SK-N-SH (cell line): Measurements from ENCODE around the gene LRRC26. TPM values are rescaled to one million over a fixed set of nuclear protein-coding genes. Genes with fewer than 3 reads are reported as not detected.
A peak's percentile ranks its signal among the peaks of the same experiment; 100 is the strongest.

Source experiments
- CTCF ChIA-PET: fragments of 300-600, 350-600 bp; formaldehyde crosslinking; extraction: SDS; loops from one replicate; lab custom pipeline; 2021; lab: Yijun Ruan, JAX
- POLR2A ChIA-PET: fragments of 350-600 bp; sonication (Branson Sonifier 250); formaldehyde crosslinking; extraction: SDS; loops from one replicate; lab custom pipeline; 2020; ENCODE audit warnings: antibody characterized with exemption, inconsistent platforms; lab: Yijun Ruan, JAX
- DNase-seq: peaks from one replicate; pipeline ENCODE4 v3.0.0; 2012
- H2AFZ ChIP-seq: fragments of 200-600 bp; sonication (generic); 2 replicates; pipeline ENCODE4 v1.8.1; 2016; ENCODE audit warnings: antibody characterized with exemption, mild to moderate bottlenecking, low read depth
- H3F3A ChIP-seq: fragments of 200-600 bp; sonication (generic); replicated peaks from 2 replicates; pipeline ENCODE3; 2016; ENCODE audit warnings: antibody characterized with exemption, mild to moderate bottlenecking; ENCODE audit not compliant: insufficient read depth
- H3K27ac ChIP-seq, 2 experiments: fragments of 200-500 bp in 1 of 2; fragments of 200-600 bp in 1 of 2; sonication (Bioruptor generic) in 1 of 2; sonication (generic), shearing (Covaris generic) in 1 of 2; 2 replicates each; pipeline versions ENCODE4 v1.5.1 to v1.6.1; 2014 to 2016; ENCODE audit warnings: low read depth in 2 of 2, inconsistent platforms in 1 of 2, low read length in 1 of 2, mild to moderate bottlenecking in 1 of 2, mixed read lengths in 1 of 2
- H3K27me3 ChIP-seq: fragments of 200-600 bp; sonication (generic), shearing (Covaris generic); 2 replicates; pipeline ENCODE4 v1.6.1; 2016; ENCODE audit warnings: mixed run types; ENCODE audit not compliant: insufficient read depth
- H3K36me3 ChIP-seq, 2 experiments: fragments of 200-500 bp in 1 of 2; fragments of 200-600 bp in 1 of 2; sonication (Bioruptor generic) in 1 of 2; sonication (generic) in 1 of 2; replicated peaks in 1 of 2; 2 replicates each; pipeline versions ENCODE3 to v1.5.1; 2014 to 2016; ENCODE audit warnings: low read length in 1 of 2, mild to moderate bottlenecking in 1 of 2; ENCODE audit not compliant: insufficient read depth in 2 of 2, control insufficient read depth in 1 of 2
- H3K4me1 ChIP-seq, 2 experiments: fragments of 200-500 bp in 1 of 2; fragments of 200-600 bp in 1 of 2; sonication (Bioruptor generic) in 1 of 2; sonication (generic), shearing (Covaris generic) in 1 of 2; 2 replicates each; pipeline versions ENCODE4 v1.5.1 to v1.6.1; 2014 to 2016; ENCODE audit warnings: low read depth in 1 of 2, low read length in 1 of 2, mixed run types in 1 of 2; ENCODE audit not compliant: insufficient read depth in 2 of 2, control insufficient read depth in 1 of 2
- H3K4me2 ChIP-seq: fragments of 200-600 bp; sonication (generic), shearing (Covaris generic); 2 replicates; pipeline ENCODE4 v1.6.1; 2017; ENCODE audit warnings: mixed run types
- H3K4me3 ChIP-seq, 2 experiments: fragments of 200-500 bp in 1 of 2; fragments of 200-600 bp in 1 of 2; sonication (Bioruptor generic) in 1 of 2; sonication (generic), shearing (Covaris generic) in 1 of 2; 2 replicates each; pipeline versions ENCODE4 v1.5.1 to v1.8.1; 2014 to 2016; ENCODE audit warnings: low read depth in 2 of 2, inconsistent platforms in 1 of 2, low read length in 1 of 2, mild to moderate bottlenecking in 1 of 2, mixed read lengths in 1 of 2, moderate library complexity in 1 of 2
- H3K79me2 ChIP-seq: fragments of 200-600 bp; sonication (generic); 2 replicates; pipeline ENCODE4 v1.8.1; 2017; ENCODE audit warnings: mild to moderate bottlenecking; ENCODE audit not compliant: insufficient read depth
- H3K9ac ChIP-seq: fragments of 200-600 bp; sonication (generic); 2 replicates; pipeline ENCODE4 v1.6.1; 2017; ENCODE audit warnings: mixed run types
- H3K9me2 ChIP-seq: fragments of 200-600 bp; sonication (generic); 2 replicates; pipeline ENCODE4 v1.6.1; 2017; ENCODE audit warnings: mixed run types
- H3K9me3 ChIP-seq: fragments of 200-600 bp; sonication (generic); 2 replicates; pipeline ENCODE4 v1.6.1; 2017; ENCODE audit warnings: mixed run types, mild to moderate bottlenecking, moderate library complexity
- H4K20me1 ChIP-seq: fragments of 200-600 bp; sonication (generic); 2 replicates; pipeline ENCODE4 v1.6.1; 2017; ENCODE audit warnings: mild to moderate bottlenecking, mixed run types; ENCODE audit not compliant: insufficient read depth
- CHD2 ChIP-seq: fragments of 150-350 bp; IDR thresholded peaks from 2 replicates; pipeline ENCODE4 v1.6.1; 2018; ENCODE audit warnings: low read length; ENCODE audit not compliant: partially characterized antibody
- ELF1 ChIP-seq: IDR thresholded peaks from 2 replicates; pipeline ENCODE4 v1.4.0; 2012
- FOXJ3 ChIP-seq: sonication (generic); formaldehyde crosslinking; IDR thresholded peaks from 2 replicates; pipeline ENCODE4 v1.5.1; 2020; ENCODE audit warnings: mild to moderate bottlenecking, missing genetic modification reagents
- GABPA ChIP-seq: IDR thresholded peaks from 2 replicates; pipeline ENCODE4 v1.4.0; 2012; ENCODE audit warnings: low read depth, mild to moderate bottlenecking
- GATA2 ChIP-seq: sonication (generic); formaldehyde crosslinking; IDR thresholded peaks from 2 replicates; pipeline ENCODE4 v1.5.0; 2020; ENCODE audit warnings: mild to moderate bottlenecking, missing genetic modification reagents
- MEF2A ChIP-seq: IDR thresholded peaks from 2 replicates; pipeline ENCODE4 v1.4.0; 2012; ENCODE audit warnings: low read depth, borderline replicate concordance
- NRF1 ChIP-seq: IDR thresholded peaks from 2 replicates; pipeline ENCODE4 v1.6.1; 2012; ENCODE audit warnings: low read depth, mild to moderate bottlenecking, low read length
- WGBS: methylation state at CpG from one replicate; pipeline ENCODE4 v1.1.6; 2017; ENCODE audit warnings: low lambda C conversion rate; 5-methylcytosine and 5-hydroxymethylcytosine counted together
- polyA plus RNA-seq, 3 experiments: library from polyadenylated mRNA; depleted of rRNA; stranded (reverse); fragments of >200 nt; gene quantifications; 2 replicates each; pipeline ENCODE4 v1.2.3, GENCODE V29; 2012
- TF ChIP-seq, protein P1 (sequence below): IDR thresholded peaks from 2 replicates; pipeline ENCODE4 v1.6.1; 2012; ENCODE audit warnings: mild to moderate bottlenecking, low read depth, low read length, moderate library complexity
- TF ChIP-seq, protein P2 (sequence below): IDR thresholded peaks from 2 replicates; pipeline ENCODE4 v1.4.0; 2012; ENCODE audit warnings: low read depth, borderline replicate concordance
- TF ChIP-seq, protein P3 (sequence below): IDR thresholded peaks from 2 replicates; pipeline ENCODE4 v1.4.0; 2012; ENCODE audit warnings: low read depth, borderline replicate concordance

The LRRC26 gene
- polyA plus RNA-seq, 1 of the 3 experiments (the other 2 are of a cell fraction), result not detected

DNA sequence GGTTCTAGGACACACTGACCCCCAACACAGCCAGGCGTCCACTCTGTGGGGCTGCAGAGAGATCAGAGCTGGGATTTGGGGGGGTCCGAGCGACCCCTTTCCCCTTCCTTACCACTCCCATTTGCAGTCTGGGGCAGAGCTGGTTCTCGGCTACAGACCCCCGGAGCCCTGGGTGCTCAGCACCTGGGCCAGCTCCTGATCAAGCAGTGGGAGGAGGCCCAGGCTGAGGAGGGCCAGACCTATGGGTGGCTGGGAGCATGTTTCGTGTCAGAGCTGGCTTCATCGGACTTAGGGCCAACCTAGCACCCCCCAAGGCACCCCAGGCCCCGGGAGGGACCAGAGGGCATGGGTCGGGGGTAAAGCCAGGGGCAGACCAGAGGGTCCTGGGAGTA is 23.3 kb downstream of the LRRC26 start:
- no peaks in the 10 kb centered on the region for H3K79me2 ChIP-seq
- H3K36me3 ChIP-seq, result no peaks in the 10 kb centered on the region
- H2AFZ ChIP-seq, result no peak overlapping the region
- no peaks in the 10 kb centered on the region for H3K9me2 ChIP-seq
- H3K9ac ChIP-seq, result no peak overlapping the region
- ChIA-PET CTCF (interaction anchor here (1.9 kb wide), 1 partner anchor 10 kb away, joined by 5 read pairs; no protein-coding TSS in a partner anchor), POLR2A (no interaction called here)
- H3K4me3 ChIP-seq, result no peak overlapping the region
- H4K20me1 ChIP-seq, result no peaks in the 10 kb centered on the region
- no peak overlapping the region for H3K27ac ChIP-seq
- H3F3A ChIP-seq, result no peaks in the 10 kb centered on the region
- H3K4me2 ChIP-seq, result no peak overlapping the region
- DNase-seq, result no peak
- no peak for TF ChIP-seq MEF2A
- TF ChIP-seq GATA2 (CRISPR knock-in tag), result no peak
- no peak for TF ChIP-seq ELF1
- TF ChIP-seq, protein P1, sequence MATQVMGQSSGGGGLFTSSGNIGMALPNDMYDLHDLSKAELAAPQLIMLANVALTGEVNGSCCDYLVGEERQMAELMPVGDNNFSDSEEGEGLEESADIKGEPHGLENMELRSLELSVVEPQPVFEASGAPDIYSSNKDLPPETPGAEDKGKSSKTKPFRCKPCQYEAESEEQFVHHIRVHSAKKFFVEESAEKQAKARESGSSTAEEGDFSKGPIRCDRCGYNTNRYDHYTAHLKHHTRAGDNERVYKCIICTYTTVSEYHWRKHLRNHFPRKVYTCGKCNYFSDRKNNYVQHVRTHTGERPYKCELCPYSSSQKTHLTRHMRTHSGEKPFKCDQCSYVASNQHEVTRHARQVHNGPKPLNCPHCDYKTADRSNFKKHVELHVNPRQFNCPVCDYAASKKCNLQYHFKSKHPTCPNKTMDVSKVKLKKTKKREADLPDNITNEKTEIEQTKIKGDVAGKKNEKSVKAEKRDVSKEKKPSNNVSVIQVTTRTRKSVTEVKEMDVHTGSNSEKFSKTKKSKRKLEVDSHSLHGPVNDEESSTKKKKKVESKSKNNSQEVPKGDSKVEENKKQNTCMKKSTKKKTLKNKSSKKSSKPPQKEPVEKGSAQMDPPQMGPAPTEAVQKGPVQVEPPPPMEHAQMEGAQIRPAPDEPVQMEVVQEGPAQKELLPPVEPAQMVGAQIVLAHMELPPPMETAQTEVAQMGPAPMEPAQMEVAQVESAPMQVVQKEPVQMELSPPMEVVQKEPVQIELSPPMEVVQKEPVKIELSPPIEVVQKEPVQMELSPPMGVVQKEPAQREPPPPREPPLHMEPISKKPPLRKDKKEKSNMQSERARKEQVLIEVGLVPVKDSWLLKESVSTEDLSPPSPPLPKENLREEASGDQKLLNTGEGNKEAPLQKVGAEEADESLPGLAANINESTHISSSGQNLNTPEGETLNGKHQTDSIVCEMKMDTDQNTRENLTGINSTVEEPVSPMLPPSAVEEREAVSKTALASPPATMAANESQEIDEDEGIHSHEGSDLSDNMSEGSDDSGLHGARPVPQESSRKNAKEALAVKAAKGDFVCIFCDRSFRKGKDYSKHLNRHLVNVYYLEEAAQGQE, result peak; percentile 84
- TF ChIP-seq, protein P2, sequence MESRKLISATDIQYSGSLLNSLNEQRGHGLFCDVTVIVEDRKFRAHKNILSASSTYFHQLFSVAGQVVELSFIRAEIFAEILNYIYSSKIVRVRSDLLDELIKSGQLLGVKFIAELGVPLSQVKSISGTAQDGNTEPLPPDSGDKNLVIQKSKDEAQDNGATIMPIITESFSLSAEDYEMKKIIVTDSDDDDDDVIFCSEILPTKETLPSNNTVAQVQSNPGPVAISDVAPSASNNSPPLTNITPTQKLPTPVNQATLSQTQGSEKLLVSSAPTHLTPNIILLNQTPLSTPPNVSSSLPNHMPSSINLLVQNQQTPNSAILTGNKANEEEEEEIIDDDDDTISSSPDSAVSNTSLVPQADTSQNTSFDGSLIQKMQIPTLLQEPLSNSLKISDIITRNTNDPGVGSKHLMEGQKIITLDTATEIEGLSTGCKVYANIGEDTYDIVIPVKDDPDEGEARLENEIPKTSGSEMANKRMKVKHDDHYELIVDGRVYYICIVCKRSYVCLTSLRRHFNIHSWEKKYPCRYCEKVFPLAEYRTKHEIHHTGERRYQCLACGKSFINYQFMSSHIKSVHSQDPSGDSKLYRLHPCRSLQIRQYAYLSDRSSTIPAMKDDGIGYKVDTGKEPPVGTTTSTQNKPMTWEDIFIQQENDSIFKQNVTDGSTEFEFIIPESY, result no peak
- no peaks in the 10 kb centered on the region for H3K9me3 ChIP-seq
- no peaks in the 10 kb centered on the region for H3K4me1 ChIP-seq
- WGBS, result 69% methylated on average over 9 of the region's 9 CpGs
- H3K27me3 ChIP-seq, result no peaks in the 10 kb centered on the region

DNA sequence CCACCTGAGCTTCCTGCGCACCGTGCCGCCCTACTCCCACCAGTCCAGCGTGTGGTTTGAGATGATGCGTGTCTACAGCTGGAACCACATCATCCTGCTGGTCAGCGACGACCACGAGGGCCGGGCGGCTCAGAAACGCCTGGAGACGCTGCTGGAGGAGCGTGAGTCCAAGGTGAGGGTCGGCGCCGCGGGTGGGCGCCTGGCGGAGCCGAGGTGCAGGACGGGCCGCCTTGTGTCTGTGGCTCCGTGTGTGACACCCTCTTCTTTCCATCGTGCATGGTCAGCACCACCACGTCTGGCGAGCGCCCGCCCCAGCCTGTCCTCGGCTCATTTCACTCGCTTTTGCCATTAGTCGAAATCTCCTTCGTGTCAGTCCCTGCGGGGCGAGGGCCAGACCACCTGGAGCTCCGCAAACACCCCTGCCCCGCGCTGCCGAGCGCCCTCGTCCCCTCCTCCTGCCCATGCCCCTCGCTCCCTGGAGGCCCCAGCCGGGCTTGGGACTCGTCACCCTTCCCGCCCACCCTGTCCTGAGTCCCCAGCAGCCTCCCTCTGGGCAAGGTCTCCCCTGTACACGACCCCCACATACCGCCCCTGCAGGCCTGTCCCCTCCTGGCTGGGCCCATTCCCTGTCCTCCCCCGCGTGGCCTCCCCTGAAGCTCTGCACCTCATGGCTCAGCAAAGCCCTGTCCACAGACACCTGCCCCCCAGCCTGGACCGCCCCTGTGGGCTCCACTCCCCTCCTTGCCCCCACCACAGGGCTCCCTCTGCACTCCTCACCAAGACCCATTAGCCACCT is 23.9 kb downstream of the LRRC26 start:
- Histone ChIP-seq H3K4me2 (no peak overlapping the region), H3K79me2 (no peaks in the 10 kb centered on the region), H3K4me3 (no peak overlapping the region), H3K4me1 (no peaks in the 10 kb centered on the region), H4K20me1 (no peaks in the 10 kb centered on the region), H3K9ac (no peak overlapping the region), H3K36me3 (no peaks in the 10 kb centered on the region), H3F3A (no peaks in the 10 kb centered on the region), H3K9me3 (no peaks in the 10 kb centered on the region), H3K27me3 (no peaks in the 10 kb centered on the region), H2AFZ (no peak overlapping the region), H3K9me2 (no peaks in the 10 kb centered on the region), H3K27ac (no peak overlapping the region)
- 79% methylated on average over 35 of the region's 49 CpGs for WGBS
- no peak for DNase-seq
- TF ChIP-seq, protein P3, sequence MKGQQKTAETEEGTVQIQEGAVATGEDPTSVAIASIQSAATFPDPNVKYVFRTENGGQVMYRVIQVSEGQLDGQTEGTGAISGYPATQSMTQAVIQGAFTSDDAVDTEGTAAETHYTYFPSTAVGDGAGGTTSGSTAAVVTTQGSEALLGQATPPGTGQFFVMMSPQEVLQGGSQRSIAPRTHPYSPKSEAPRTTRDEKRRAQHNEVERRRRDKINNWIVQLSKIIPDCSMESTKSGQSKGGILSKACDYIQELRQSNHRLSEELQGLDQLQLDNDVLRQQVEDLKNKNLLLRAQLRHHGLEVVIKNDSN, result no peak
- TF ChIP-seq NRF1 (no peak), FOXJ3 (no peak), GABPA (no peak), CHD2 (no peak)
- ChIA-PET POLR2A (no interaction called here), CTCF (interaction anchor here (1.9 kb wide), 1 partner anchor 9 kb away, joined by 5 read pairs; no protein-coding TSS in a partner anchor)
